HCT116 (cell line): ENCODE measurements around the gene PNMA6E. TPM values are rescaled to one million over a fixed set of nuclear protein-coding genes. Genes with fewer than 3 reads are reported as not detected.

ENCODE experiments used
- ATAC-seq: fragments of 200-7000 bp; cut with Tn5 transposase; 2 replicates; pipeline ENCODE4 v1.9.1; 2020; ENCODE audit warnings: mild to moderate bottlenecking, moderate library complexity
- BruUV-seq: library from RNA; stranded (reverse); fragments of 400-500 nt; replicated peaks from 2 replicates; lab custom pipeline; 2021; lab: Mats Ljungman, UMichigan
- CTCF ChIA-PET: fragments of 300-600 bp; sonication (Branson Sonifier 250); formaldehyde crosslinking; loops from one replicate; lab custom pipeline; 2021; ENCODE audit warnings: antibody characterized with exemption; lab: Charles Lee
- POLR2A ChIA-PET: fragments of 300-600, 350-600 bp; sonication (Branson Sonifier 250); formaldehyde crosslinking; loops from one replicate; lab custom pipeline; 2021; ENCODE audit warnings: antibody characterized with exemption; lab: Charles Lee
- RAD21 ChIA-PET, 2 experiments: fragments of 300-600 bp; sonication (Branson Sonifier 250); formaldehyde crosslinking; loops; one replicate each; lab custom pipeline; 2023; ENCODE audit warnings: low total read pairs in 2 of 2; ENCODE audit not compliant: uncharacterized antibody in 2 of 2, unreplicated experiment in 2 of 2, low non-redundant PET in 1 of 2; lab: Charles Lee
- DNase-seq: peaks from one replicate; pipeline ENCODE4 v3.0.0-alpha.2; 2010; ENCODE audit warnings: low read depth, low spot score
- H2AFZ ChIP-seq: fragments of 200-600 bp; shearing (Covaris generic), sonication (generic); 2 replicates; pipeline ENCODE4 v1.6.1; 2017; ENCODE audit warnings: low read depth, mixed run types, mixed read lengths, antibody characterized with exemption, low read length; ENCODE audit not compliant: poor library complexity, severe bottlenecking
- H3K27ac ChIP-seq: 2 replicates; pipeline ENCODE4 v1.5.1; 2012; ENCODE audit warnings: low read depth, low read length
- H3K27me3 ChIP-seq: fragments of 200-600 bp; sonication (generic); 2 replicates; pipeline ENCODE4 v1.6.1; 2016; ENCODE audit warnings: mixed run types, low read length, mixed read lengths; ENCODE audit not compliant: insufficient read depth
- H3K36me3 ChIP-seq, 2 experiments: fragments of 200-500 bp in 1 of 2; fragments of 200-600 bp in 1 of 2; sonication (Bioruptor generic) in 1 of 2; sonication (generic) in 1 of 2; 2 replicates each; pipeline versions ENCODE4 v1.5.1 to v1.6.1; 2014 to 2016; ENCODE audit warnings: low read length in 2 of 2, inconsistent platforms in 1 of 2, mixed read lengths in 1 of 2, mixed run types in 1 of 2; ENCODE audit not compliant: insufficient read depth in 2 of 2, control insufficient read depth in 1 of 2
- H3K4me1 ChIP-seq, 2 experiments: fragments of 200-600 bp in 1 of 2; sonication (generic) in 1 of 2; 2 replicates each; pipeline versions ENCODE4 v1.5.1 to v1.6.1; 2012 to 2017; ENCODE audit warnings: low read length in 2 of 2, inconsistent platforms in 1 of 2, mild to moderate bottlenecking in 1 of 2, mixed read lengths in 1 of 2, mixed run types in 1 of 2, moderate library complexity in 1 of 2; ENCODE audit not compliant: insufficient read depth in 2 of 2, control insufficient read depth in 1 of 2
- H3K4me2 ChIP-seq: fragments of 200-600 bp; sonication (generic); 2 replicates; pipeline ENCODE4 v1.6.1; 2017; ENCODE audit warnings: mixed run types, low read length, mixed read lengths
- H3K4me3 ChIP-seq, 2 experiments: fragments of 200-600 bp in 1 of 2; sonication (generic) in 1 of 2; replicated peaks in 1 of 2; 2 replicates each; pipeline ENCODE4 v1.5.1; 2011 to 2016; ENCODE audit warnings: low read length in 2 of 2, control low read depth in 1 of 2, low read depth in 1 of 2, mild to moderate bottlenecking in 1 of 2, mixed read lengths in 1 of 2, mixed run types in 1 of 2
- H3K79me2 ChIP-seq: fragments of 200-600 bp; sonication (generic); 2 replicates; pipeline ENCODE4 v1.6.1; 2017; ENCODE audit warnings: mild to moderate bottlenecking, mixed run types, low read length, moderate library complexity, mixed read lengths; ENCODE audit not compliant: insufficient read depth
- H3K9ac ChIP-seq: fragments of 200-600 bp; sonication (generic); 2 replicates; pipeline ENCODE4 v1.6.1; 2016; ENCODE audit warnings: low read length, mixed read lengths
- H3K9me2 ChIP-seq: fragments of 200-600 bp; sonication (generic), shearing (Covaris generic); 2 replicates; pipeline ENCODE4 v1.6.1; 2017; ENCODE audit warnings: mixed run types, mild to moderate bottlenecking, moderate library complexity; ENCODE audit not compliant: insufficient read depth
- H3K9me3 ChIP-seq, 2 experiments: fragments of 200-500 bp in 1 of 2; fragments of 200-600 bp in 1 of 2; sonication (Bioruptor generic) in 1 of 2; sonication (generic) in 1 of 2; 2 replicates each; pipeline ENCODE4 v1.6.1; 2014 to 2017; ENCODE audit warnings: low read length in 2 of 2, mixed read lengths in 2 of 2, inconsistent platforms in 1 of 2, low read depth in 1 of 2, mild to moderate bottlenecking in 1 of 2, mixed run types in 1 of 2, moderate library complexity in 1 of 2; ENCODE audit not compliant: control insufficient read depth in 1 of 2, insufficient read depth in 1 of 2
- H4K20me1 ChIP-seq: fragments of 200-600 bp; sonication (generic), shearing (Covaris generic); 2 replicates; pipeline ENCODE4 v1.6.1; 2017; ENCODE audit warnings: mixed run types, mild to moderate bottlenecking, moderate library complexity; ENCODE audit not compliant: insufficient read depth
- CBX3 ChIP-seq: IDR thresholded peaks from 2 replicates; pipeline ENCODE4 v1.6.1; 2012; ENCODE audit warnings: low read depth
- EZH2phosphoT487 ChIP-seq: fragments of 200-600 bp; IDR thresholded peaks from 2 replicates; pipeline ENCODE4 v1.6.1; 2018; ENCODE audit warnings: antibody characterized with exemption, borderline replicate concordance
- FOSL1 ChIP-seq: IDR thresholded peaks from 2 replicates; pipeline ENCODE4 v1.6.1; 2012; ENCODE audit warnings: low read depth
- POLR2A ChIP-seq: IDR thresholded peaks from 2 replicates; pipeline ENCODE4 v1.7.0; 2011; ENCODE audit warnings: borderline replicate concordance; ENCODE audit not compliant: insufficient read depth, insufficient read length; ENCODE audit errors: extremely low read depth
- POLR2AphosphoS5 ChIP-seq: IDR thresholded peaks from 2 replicates; pipeline ENCODE4 v1.6.1; 2011; ENCODE audit warnings: mild to moderate bottlenecking, low read depth, low read length, moderate library complexity
- SIN3A ChIP-seq: IDR thresholded peaks from 2 replicates; pipeline ENCODE4 v1.6.1; 2012; ENCODE audit warnings: low read depth
- TCF7L2 ChIP-seq: IDR thresholded peaks from 2 replicates; pipeline ENCODE4 v1.7.0; 2011; ENCODE audit warnings: borderline replicate concordance, inconsistent platforms; ENCODE audit not compliant: insufficient read depth, insufficient read length; ENCODE audit errors: extremely low read depth
- ZFX ChIP-seq: fragments of 450-650 bp; IDR thresholded peaks from 2 replicates; pipeline ENCODE4 v1.6.1; 2017
- intact Hi-C: fragments of 100-400 bp; cut with micrococcal nuclease; formaldehyde crosslinking; loops from 2 replicates; pipeline ENCODE4 v1.10.0; 2022
- total RNA-seq: library from RNA; stranded (reverse); gene quantifications from one replicate; pipeline ENCODE4 v1.2.1, GENCODE V29; 2021; ENCODE audit not compliant: unreplicated experiment
- TF ChIP-seq, protein P1 (sequence below), 3 experiments: fragments of 200-600 bp in 1 of 3; sonication (generic) in 1 of 3; IDR thresholded peaks in 2 of 3; conservative IDR thresholded peaks in 1 of 3; 2 replicates each; pipeline ENCODE4 v1.5.1; 2012 to 2017; ENCODE audit warnings: low read depth in 2 of 3, low read length in 2 of 3, antibody characterized with exemption in 1 of 3, borderline replicate concordance in 1 of 3, control low read depth in 1 of 3, mild to moderate bottlenecking in 1 of 3, mixed read lengths in 1 of 3, mixed run types in 1 of 3, moderate library complexity in 1 of 3; ENCODE audit not compliant: insufficient read depth in 1 of 3
- TF ChIP-seq, protein P2 (sequence below): IDR thresholded peaks from 2 replicates; pipeline ENCODE4 v1.6.1; 2012
- TF ChIP-seq, protein P3 (sequence below): IDR thresholded peaks from 2 replicates; pipeline ENCODE4 v1.6.1; 2012; ENCODE audit warnings: low read depth
- TF ChIP-seq, protein P4 (sequence below): IDR thresholded peaks from 2 replicates; pipeline ENCODE4 v1.6.1; 2012

The PNMA6E gene
- total RNA-seq, 1 experiment from 2014 or later, result not detected

DNA sequence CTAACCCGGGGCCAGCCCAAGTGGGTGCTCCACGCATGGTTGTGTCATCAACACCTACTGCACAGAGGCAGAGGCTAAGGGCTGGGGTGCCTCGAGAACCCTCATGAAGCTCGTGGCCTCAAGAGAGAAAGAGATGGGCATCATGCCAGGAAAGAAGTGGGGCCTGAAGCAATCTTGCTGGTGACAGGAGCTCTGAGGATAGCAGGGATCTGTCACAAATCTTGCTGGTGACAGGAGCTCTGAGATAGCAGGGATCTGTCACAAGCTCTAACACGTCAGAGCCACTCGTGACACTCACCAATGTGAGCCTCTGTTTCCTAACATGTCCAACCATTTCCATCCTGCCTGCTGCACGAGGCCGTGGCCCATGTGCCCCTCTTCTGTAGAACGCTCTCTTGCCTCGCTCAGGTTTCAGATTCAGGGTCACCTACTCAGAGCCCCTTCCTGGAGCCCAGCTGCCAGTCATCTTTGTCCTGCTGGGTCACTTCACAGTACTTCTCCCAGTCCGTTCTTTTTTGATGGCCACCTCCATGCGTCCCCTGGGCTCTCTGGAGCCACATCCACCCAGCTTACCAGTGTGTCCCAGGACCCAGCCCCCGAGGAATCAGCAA, 21.1 kb downstream of the PNMA6E start:
- Histone ChIP-seq H3K4me1 (no peaks in the 10 kb centered on the region), H4K20me1 (no peaks in the 10 kb centered on the region), H3K27ac (no peak overlapping the region), H3K79me2 (no peaks in the 10 kb centered on the region), H3K4me2 (no peak overlapping the region), H3K9me3 (no peaks in the 10 kb centered on the region), H2AFZ (no peak overlapping the region), H3K4me3 (no peak overlapping the region), H3K9ac (no peak overlapping the region), H3K27me3 (no peaks in the 10 kb centered on the region), H3K9me2 (no peaks in the 10 kb centered on the region), H3K36me3 (no peaks in the 10 kb centered on the region)
- CTCF ChIA-PET, result no interaction called here
- no peak for DNase-seq
- RAD21 ChIA-PET, result no interaction called here
- ATAC-seq, result no peak
- no TSS peak for BruUV-seq
- POLR2A ChIA-PET, result no interaction called here
- TF ChIP-seq, protein P1, sequence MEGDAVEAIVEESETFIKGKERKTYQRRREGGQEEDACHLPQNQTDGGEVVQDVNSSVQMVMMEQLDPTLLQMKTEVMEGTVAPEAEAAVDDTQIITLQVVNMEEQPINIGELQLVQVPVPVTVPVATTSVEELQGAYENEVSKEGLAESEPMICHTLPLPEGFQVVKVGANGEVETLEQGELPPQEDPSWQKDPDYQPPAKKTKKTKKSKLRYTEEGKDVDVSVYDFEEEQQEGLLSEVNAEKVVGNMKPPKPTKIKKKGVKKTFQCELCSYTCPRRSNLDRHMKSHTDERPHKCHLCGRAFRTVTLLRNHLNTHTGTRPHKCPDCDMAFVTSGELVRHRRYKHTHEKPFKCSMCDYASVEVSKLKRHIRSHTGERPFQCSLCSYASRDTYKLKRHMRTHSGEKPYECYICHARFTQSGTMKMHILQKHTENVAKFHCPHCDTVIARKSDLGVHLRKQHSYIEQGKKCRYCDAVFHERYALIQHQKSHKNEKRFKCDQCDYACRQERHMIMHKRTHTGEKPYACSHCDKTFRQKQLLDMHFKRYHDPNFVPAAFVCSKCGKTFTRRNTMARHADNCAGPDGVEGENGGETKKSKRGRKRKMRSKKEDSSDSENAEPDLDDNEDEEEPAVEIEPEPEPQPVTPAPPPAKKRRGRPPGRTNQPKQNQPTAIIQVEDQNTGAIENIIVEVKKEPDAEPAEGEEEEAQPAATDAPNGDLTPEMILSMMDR (IDR thresholded peaks at IDR 0.05 in 2 of 3, conservative IDR thresholded peaks at IDR 0.05 in 1 of 3; ENCODE audit: borderline replicate concordance in 1 of 3, insufficient read depth in 1 of 3, low read depth in 2 of 3, low read length in 2 of 3), result no peak
- TF ChIP-seq POLR2A (no peak), TCF7L2 (no peak), CBX3 (no peak), SIN3A (no peak), ZFX (no peak), FOSL1 (no peak), EZH2phosphoT487 (no peak), POLR2AphosphoS5 (no peak)
- TF ChIP-seq, protein P2, sequence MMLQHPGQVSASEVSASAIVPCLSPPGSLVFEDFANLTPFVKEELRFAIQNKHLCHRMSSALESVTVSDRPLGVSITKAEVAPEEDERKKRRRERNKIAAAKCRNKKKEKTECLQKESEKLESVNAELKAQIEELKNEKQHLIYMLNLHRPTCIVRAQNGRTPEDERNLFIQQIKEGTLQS, result no peak
- TF ChIP-seq, protein P3, sequence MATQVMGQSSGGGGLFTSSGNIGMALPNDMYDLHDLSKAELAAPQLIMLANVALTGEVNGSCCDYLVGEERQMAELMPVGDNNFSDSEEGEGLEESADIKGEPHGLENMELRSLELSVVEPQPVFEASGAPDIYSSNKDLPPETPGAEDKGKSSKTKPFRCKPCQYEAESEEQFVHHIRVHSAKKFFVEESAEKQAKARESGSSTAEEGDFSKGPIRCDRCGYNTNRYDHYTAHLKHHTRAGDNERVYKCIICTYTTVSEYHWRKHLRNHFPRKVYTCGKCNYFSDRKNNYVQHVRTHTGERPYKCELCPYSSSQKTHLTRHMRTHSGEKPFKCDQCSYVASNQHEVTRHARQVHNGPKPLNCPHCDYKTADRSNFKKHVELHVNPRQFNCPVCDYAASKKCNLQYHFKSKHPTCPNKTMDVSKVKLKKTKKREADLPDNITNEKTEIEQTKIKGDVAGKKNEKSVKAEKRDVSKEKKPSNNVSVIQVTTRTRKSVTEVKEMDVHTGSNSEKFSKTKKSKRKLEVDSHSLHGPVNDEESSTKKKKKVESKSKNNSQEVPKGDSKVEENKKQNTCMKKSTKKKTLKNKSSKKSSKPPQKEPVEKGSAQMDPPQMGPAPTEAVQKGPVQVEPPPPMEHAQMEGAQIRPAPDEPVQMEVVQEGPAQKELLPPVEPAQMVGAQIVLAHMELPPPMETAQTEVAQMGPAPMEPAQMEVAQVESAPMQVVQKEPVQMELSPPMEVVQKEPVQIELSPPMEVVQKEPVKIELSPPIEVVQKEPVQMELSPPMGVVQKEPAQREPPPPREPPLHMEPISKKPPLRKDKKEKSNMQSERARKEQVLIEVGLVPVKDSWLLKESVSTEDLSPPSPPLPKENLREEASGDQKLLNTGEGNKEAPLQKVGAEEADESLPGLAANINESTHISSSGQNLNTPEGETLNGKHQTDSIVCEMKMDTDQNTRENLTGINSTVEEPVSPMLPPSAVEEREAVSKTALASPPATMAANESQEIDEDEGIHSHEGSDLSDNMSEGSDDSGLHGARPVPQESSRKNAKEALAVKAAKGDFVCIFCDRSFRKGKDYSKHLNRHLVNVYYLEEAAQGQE, result no peak
- TF ChIP-seq, protein P4, sequence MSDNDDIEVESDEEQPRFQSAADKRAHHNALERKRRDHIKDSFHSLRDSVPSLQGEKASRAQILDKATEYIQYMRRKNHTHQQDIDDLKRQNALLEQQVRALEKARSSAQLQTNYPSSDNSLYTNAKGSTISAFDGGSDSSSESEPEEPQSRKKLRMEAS, result no peak
- intact Hi-C loops, result no loop called here
